ENCODE data around the gene OXT.

OXT gene

DNA sequence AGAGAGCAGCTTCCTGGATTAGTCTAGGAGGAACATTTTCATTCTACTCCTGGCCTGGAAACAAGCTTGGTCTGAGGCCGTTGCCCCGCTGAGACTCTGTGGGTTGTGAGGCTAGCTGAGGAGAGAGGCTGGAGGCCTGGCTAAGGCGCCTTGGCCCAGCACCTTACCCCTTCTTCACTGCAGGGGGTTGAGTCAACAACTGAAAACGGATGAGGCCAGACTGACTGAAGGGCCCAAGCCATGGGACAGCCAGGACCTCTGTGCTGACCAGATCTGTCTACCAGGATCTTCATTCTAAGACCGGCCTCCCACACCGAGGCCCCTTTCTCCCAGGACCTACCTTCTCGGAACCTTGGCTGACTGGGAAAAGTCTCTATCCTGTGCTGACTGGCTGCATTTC, 16.6 kb downstream of the OXT start:
- TF ChIP-seq CREB1 (IDR thresholded peaks at IDR 0.05; ENCODE audit: low read depth) (no peak), EP300 (IDR thresholded peaks at IDR 0.05; ENCODE audit: borderline replicate concordance) (no peak), NFIC (IDR thresholded peaks at IDR 0.05) (no peak), CEBPB (IDR thresholded peaks at IDR 0.05) (no peak), ZBTB7A (IDR thresholded peaks at IDR 0.05; ENCODE audit: low read depth) (no peak), TAF1 (IDR thresholded peaks at IDR 0.05; ENCODE audit: low read depth) (no peak), TEAD4 (IDR thresholded peaks at IDR 0.05) (no peak), EGR1 (IDR thresholded peaks at IDR 0.05) (no peak), RAD21 (IDR thresholded peaks at IDR 0.05; ENCODE audit: low read depth) (no peak), YY1 (IDR thresholded peaks at IDR 0.05; ENCODE audit: low read depth) (no peak), FOXM1 (IDR thresholded peaks at IDR 0.05; ENCODE audit: borderline replicate concordance, low read depth) (no peak), TCF12 (IDR thresholded peaks at IDR 0.05; ENCODE audit: low read depth) (no peak)
- TF ChIP-seq, protein P1, sequence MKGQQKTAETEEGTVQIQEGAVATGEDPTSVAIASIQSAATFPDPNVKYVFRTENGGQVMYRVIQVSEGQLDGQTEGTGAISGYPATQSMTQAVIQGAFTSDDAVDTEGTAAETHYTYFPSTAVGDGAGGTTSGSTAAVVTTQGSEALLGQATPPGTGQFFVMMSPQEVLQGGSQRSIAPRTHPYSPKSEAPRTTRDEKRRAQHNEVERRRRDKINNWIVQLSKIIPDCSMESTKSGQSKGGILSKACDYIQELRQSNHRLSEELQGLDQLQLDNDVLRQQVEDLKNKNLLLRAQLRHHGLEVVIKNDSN (IDR thresholded peaks at IDR 0.05): no peak
- TF ChIP-seq, protein P2, sequence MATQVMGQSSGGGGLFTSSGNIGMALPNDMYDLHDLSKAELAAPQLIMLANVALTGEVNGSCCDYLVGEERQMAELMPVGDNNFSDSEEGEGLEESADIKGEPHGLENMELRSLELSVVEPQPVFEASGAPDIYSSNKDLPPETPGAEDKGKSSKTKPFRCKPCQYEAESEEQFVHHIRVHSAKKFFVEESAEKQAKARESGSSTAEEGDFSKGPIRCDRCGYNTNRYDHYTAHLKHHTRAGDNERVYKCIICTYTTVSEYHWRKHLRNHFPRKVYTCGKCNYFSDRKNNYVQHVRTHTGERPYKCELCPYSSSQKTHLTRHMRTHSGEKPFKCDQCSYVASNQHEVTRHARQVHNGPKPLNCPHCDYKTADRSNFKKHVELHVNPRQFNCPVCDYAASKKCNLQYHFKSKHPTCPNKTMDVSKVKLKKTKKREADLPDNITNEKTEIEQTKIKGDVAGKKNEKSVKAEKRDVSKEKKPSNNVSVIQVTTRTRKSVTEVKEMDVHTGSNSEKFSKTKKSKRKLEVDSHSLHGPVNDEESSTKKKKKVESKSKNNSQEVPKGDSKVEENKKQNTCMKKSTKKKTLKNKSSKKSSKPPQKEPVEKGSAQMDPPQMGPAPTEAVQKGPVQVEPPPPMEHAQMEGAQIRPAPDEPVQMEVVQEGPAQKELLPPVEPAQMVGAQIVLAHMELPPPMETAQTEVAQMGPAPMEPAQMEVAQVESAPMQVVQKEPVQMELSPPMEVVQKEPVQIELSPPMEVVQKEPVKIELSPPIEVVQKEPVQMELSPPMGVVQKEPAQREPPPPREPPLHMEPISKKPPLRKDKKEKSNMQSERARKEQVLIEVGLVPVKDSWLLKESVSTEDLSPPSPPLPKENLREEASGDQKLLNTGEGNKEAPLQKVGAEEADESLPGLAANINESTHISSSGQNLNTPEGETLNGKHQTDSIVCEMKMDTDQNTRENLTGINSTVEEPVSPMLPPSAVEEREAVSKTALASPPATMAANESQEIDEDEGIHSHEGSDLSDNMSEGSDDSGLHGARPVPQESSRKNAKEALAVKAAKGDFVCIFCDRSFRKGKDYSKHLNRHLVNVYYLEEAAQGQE (IDR thresholded peaks at IDR 0.05; ENCODE audit: low read depth): no peak
- TF ChIP-seq, protein P3, sequence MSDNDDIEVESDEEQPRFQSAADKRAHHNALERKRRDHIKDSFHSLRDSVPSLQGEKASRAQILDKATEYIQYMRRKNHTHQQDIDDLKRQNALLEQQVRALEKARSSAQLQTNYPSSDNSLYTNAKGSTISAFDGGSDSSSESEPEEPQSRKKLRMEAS (IDR thresholded peaks at IDR 0.05): no peak

DNA sequence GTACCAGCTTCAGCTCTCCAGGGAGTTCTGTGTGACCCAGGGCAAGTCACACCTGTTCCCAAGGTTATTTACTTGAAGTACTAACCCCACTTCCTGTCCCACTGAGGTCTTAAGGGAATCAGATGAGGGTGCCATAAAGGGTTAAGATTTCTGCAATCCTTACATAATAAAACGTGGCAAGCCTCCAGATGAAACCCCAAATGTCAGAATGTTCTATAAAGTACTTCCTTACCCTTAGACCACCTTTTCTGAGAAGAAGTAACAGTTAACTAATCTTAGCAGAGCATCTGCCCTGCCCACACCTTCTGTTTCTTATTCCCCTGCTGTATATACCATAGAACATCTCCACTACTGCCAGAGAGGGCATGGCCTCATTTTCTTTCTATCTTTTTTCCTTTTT, 19.1 kb downstream of the OXT start:
- TF ChIP-seq FOXM1 (IDR thresholded peaks at IDR 0.05; ENCODE audit: borderline replicate concordance, low read depth) (no peak), CEBPB (IDR thresholded peaks at IDR 0.05) (no peak), YY1 (IDR thresholded peaks at IDR 0.05; ENCODE audit: low read depth) (no peak), RAD21 (IDR thresholded peaks at IDR 0.05; ENCODE audit: low read depth) (no peak), EP300 (IDR thresholded peaks at IDR 0.05; ENCODE audit: borderline replicate concordance) (no peak), ZBTB7A (IDR thresholded peaks at IDR 0.05; ENCODE audit: low read depth) (no peak), TCF12 (IDR thresholded peaks at IDR 0.05; ENCODE audit: low read depth) (no peak), CREB1 (IDR thresholded peaks at IDR 0.05; ENCODE audit: low read depth) (no peak), NFIC (IDR thresholded peaks at IDR 0.05) (no peak), EGR1 (IDR thresholded peaks at IDR 0.05) (no peak), TAF1 (IDR thresholded peaks at IDR 0.05; ENCODE audit: low read depth) (no peak), TEAD4 (IDR thresholded peaks at IDR 0.05) (no peak)
- TF ChIP-seq, protein P1 (IDR thresholded peaks at IDR 0.05): no peak
- TF ChIP-seq, protein P3 (IDR thresholded peaks at IDR 0.05): no peak
- TF ChIP-seq, protein P2 (IDR thresholded peaks at IDR 0.05; ENCODE audit: low read depth): no peak

DNA sequence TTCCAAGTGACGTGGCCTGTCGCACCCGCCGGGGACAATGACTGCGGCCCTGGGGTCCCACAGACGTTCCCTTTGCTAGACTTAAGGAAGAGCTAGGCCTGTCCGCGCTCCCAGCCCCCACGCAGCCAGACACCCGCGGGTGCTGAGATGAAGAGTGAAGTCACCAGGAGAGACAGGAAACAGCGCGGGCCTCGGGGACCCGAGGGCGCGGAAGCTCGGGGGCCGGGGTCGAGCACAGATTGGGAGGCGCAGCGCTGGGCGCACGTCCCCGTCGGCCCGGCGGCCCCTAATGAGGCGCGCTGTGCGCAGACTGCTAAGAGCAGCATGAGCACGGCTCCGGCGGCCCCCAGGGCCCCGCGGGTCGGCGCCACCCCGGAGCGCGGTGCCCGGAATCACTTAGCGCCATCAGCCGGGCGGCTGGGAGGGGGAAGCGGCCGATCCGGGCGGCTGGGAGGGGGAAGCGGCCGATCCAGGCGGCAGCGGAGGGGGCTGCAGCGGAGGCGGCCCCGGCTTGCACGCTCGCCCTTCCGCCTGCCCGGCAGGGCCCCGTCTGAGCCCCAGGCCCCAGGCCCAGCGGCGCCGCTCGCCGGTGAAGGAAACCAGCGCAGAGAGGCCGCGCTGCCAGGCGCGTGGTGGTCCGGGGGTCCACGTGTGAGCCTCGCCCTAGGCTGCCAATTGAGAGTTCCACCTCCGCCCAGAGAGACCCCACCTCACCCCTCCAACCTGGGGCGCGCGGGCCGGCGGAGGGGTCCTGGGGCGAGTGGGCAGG, 21.4 kb downstream of the OXT start:
- TF ChIP-seq TAF1 (IDR thresholded peaks at IDR 0.05; ENCODE audit: low read depth) (no peak), TCF12 (IDR thresholded peaks at IDR 0.05; ENCODE audit: low read depth) (no peak), FOXM1 (IDR thresholded peaks at IDR 0.05; ENCODE audit: borderline replicate concordance, low read depth) (no peak), YY1 (IDR thresholded peaks at IDR 0.05; ENCODE audit: low read depth) (no peak), CREB1 (IDR thresholded peaks at IDR 0.05; ENCODE audit: low read depth) (no peak), EGR1 (IDR thresholded peaks at IDR 0.05) (no peak), TEAD4 (IDR thresholded peaks at IDR 0.05) (no peak), EP300 (IDR thresholded peaks at IDR 0.05; ENCODE audit: borderline replicate concordance) (no peak), RAD21 (IDR thresholded peaks at IDR 0.05; ENCODE audit: low read depth) (no peak), NFIC (IDR thresholded peaks at IDR 0.05) (no peak), CEBPB (IDR thresholded peaks at IDR 0.05) (no peak), ZBTB7A (IDR thresholded peaks at IDR 0.05; ENCODE audit: low read depth) (no peak)
- TF ChIP-seq, protein P1 (IDR thresholded peaks at IDR 0.05): no peak
- TF ChIP-seq, protein P2 (IDR thresholded peaks at IDR 0.05; ENCODE audit: low read depth): no peak
- TF ChIP-seq, protein P3 (IDR thresholded peaks at IDR 0.05): no peak

Data from Ishikawa (cell line).